ENCODE measurements around the gene PITX3. TPM values are rescaled to one million over a fixed set of nuclear protein-coding genes. Genes with fewer than 3 reads are reported as not detected.

The PITX3 gene
- total and polyA plus RNA-seq, 2 donors (not counting 3 experiments of a cell fraction or from before 2014, with no cell fraction given): not detected

DNA sequence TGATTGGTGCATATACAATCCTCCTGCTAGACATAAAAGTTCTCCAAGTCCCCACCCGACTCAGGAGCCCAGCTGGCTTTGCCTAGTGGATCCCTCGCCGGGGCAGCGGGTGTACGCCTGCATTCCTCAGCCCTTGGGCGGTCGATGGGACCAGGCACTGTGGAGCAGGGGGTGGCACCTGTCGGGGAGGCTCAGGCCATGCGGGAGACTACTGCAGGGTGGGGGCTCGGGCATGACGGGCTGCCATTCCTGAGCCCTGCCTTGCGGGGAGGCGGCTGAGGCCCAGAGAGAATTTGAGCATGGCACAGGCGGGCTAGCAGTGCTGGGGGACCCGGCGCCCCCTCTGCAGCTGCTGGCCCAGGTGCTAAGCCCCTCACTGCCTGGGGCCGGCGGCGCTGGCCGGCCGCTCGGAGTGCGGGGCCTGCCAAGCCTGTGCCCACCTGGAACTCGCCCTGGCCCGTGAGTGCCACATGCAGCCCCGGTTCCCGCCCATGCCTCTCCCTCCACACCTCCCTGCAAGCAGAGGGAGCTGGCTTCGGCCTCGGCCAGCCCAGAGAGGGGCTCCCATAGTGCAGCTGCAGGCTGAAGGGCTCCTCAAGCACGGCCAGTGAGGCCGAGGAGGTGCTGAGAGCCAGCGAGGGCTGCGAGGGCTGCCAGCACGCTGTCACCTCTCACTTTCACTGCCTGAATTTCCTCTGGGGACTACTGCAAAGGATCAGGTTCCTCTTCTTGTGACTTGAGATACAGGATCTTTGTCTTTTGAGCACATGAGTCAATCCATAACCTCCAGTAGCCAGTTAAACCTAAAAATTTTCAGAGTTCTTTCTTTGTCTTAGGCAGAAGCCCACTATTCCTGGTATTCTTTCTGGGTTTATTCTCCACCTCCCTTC lies 40.3 kb downstream of the PITX3 start:
- DNase-seq (ENCODE audit: low read depth, low spot score) (no peak), FAIRE-seq (no peak)
- TF ChIP-seq POLR2AphosphoS5 (IDR thresholded peaks at IDR 0.05; ENCODE audit: insufficient read depth, low read depth, low read length) (no peak), EZH2 (IDR thresholded peaks at IDR 0.05; ENCODE audit: borderline replicate concordance, low read depth, low read length, severe bottlenecking) (no peak)
- TF ChIP-seq, protein P1, sequence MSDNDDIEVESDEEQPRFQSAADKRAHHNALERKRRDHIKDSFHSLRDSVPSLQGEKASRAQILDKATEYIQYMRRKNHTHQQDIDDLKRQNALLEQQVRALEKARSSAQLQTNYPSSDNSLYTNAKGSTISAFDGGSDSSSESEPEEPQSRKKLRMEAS (IDR thresholded peaks at IDR 0.05; ENCODE audit: insufficient read depth, insufficient read length): no peak
- no peaks in the 10 kb centered on the region for H3K9me3 ChIP-seq (replicated peaks; ENCODE audit: control insufficient read depth, insufficient read depth, low read length)
- no peak overlapping the region for H3K4me3 ChIP-seq (replicated peaks in 1 of 3; ENCODE audit: insufficient read depth in 1 of 3, low read depth in 1 of 3, low read length in 3 of 3)
- dilution Hi-C loops (cut with MboI; ENCODE audit: extremely low pct_ligation_motif_present, low sequenced_read_pairs) (no loop called here), intact Hi-C loops (cut with micrococcal nuclease) (no loop called here)
- no peak overlapping the region for H3K9ac ChIP-seq (replicated peaks; ENCODE audit: extremely low read depth, insufficient read depth, low read length)
- H2AFZ ChIP-seq (ENCODE audit: low read depth, low read length): no peak overlapping the region
- ChIA-PET POLR2A (no interaction called here), CTCF (interaction anchor here (0.7 to 1.6 kb wide), 2 partner anchors 31 to 146 kb away, joined by 4 to 5 read pairs; no protein-coding TSS in a partner anchor)
- H3K27me3 ChIP-seq (ENCODE audit: control insufficient read depth in 2 of 2, insufficient read depth in 2 of 2, low read length in 2 of 2): peaks cover 25% of the 10 kb centered on the region in 2 experiments
- no TSS peak for BruUV-seq (replicated peaks)
- no peaks in the 10 kb centered on the region for H3K79me2 ChIP-seq (ENCODE audit: control insufficient read depth, insufficient read depth, low read length)
- no peak overlapping the region for H3K4me2 ChIP-seq (ENCODE audit: insufficient read depth, low read length)
- H3K9me1 ChIP-seq (replicated peaks; ENCODE audit: control insufficient read depth, extremely low read depth, insufficient read depth, low read length): no peaks in the 10 kb centered on the region
- H3K27ac ChIP-seq (ENCODE audit: insufficient read depth, low read depth, low read length): no peak overlapping the region
- H4K20me1 ChIP-seq (replicated peaks; ENCODE audit: control insufficient read depth, extremely low read depth, insufficient read depth, low read length): no peaks in the 10 kb centered on the region
- H3K36me3 ChIP-seq (ENCODE audit: control insufficient read depth in 2 of 2, extremely low read depth in 1 of 2, insufficient read depth in 2 of 2, low read length in 2 of 2): no peaks in the 10 kb centered on the region
- no peaks in the 10 kb centered on the region for H3K4me1 ChIP-seq (ENCODE audit: control insufficient read depth, extremely low read depth, insufficient read depth, low read length)

DNA sequence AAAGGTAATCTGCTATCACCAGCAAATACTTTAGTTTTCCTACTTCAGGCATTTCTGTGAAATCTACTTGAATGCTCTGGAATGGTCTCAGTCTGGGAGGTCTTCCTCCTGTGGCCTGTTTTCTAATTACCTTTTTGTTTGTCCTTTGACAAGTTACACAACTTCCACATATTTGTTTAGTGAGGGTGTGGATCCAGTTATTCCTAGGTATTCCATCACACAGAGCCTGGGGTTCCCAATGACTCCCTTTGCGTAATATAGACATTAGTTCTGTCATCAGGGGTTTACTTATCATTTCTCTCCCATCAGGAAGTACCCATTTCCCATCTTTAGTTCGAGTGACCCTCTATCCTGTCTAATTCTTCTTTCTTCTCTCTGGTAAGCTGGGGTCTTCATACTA lies 43.3 kb downstream of the PITX3 start:
- CTCF ChIA-PET: no interaction called here

More for the DNA sequence above, 43.3 kb downstream of the PITX3 start:
- Histone ChIP-seq H3K27ac (ENCODE audit: insufficient read depth, low read depth, low read length) (no peak overlapping the region), H3K9ac (replicated peaks; ENCODE audit: extremely low read depth, insufficient read depth, low read length) (no peak overlapping the region), H3K4me2 (ENCODE audit: insufficient read depth, low read length) (no peak overlapping the region), H2AFZ (ENCODE audit: low read depth, low read length) (no peak overlapping the region), H3K27me3 (ENCODE audit: control insufficient read depth in 2 of 2, insufficient read depth in 2 of 2, low read length in 2 of 2) (peaks cover 16 to 21% of the 10 kb centered on the region in 2 experiments), H3K9me1 (replicated peaks; ENCODE audit: control insufficient read depth, extremely low read depth, insufficient read depth, low read length) (no peaks in the 10 kb centered on the region), H3K36me3 (ENCODE audit: control insufficient read depth in 2 of 2, extremely low read depth in 1 of 2, insufficient read depth in 2 of 2, low read length in 2 of 2) (no peaks in the 10 kb centered on the region), H3K4me3 (replicated peaks in 1 of 3; ENCODE audit: insufficient read depth in 1 of 3, low read depth in 1 of 3, low read length in 3 of 3) (no peak overlapping the region), H3K4me1 (ENCODE audit: control insufficient read depth, extremely low read depth, insufficient read depth, low read length) (no peaks in the 10 kb centered on the region), H4K20me1 (replicated peaks; ENCODE audit: control insufficient read depth, extremely low read depth, insufficient read depth, low read length) (no peaks in the 10 kb centered on the region), H3K9me3 (replicated peaks; ENCODE audit: control insufficient read depth, insufficient read depth, low read length) (no peaks in the 10 kb centered on the region), H3K79me2 (ENCODE audit: control insufficient read depth, insufficient read depth, low read length) (no peaks in the 10 kb centered on the region)
- FAIRE-seq: no peak
- no peak for DNase-seq (ENCODE audit: low read depth, low spot score)
- POLR2A ChIA-PET: no interaction called here
- intact Hi-C loops (cut with micrococcal nuclease): no loop called here
- dilution Hi-C loops (cut with MboI; ENCODE audit: extremely low pct_ligation_motif_present, low sequenced_read_pairs): no loop called here
- BruUV-seq (replicated peaks): no TSS peak
- TF ChIP-seq EZH2 (IDR thresholded peaks at IDR 0.05; ENCODE audit: borderline replicate concordance, low read depth, low read length, severe bottlenecking) (no peak), POLR2AphosphoS5 (IDR thresholded peaks at IDR 0.05; ENCODE audit: insufficient read depth, low read depth, low read length) (no peak), MYC (IDR thresholded peaks at IDR 0.05; ENCODE audit: low read depth, low read length) (no peak), FOS (IDR thresholded peaks at IDR 0.05; ENCODE audit: borderline replicate concordance, insufficient read depth, low read length) (no peak), GATA2 (IDR thresholded peaks at IDR 0.05; ENCODE audit: insufficient read depth, insufficient read length, low read depth, low read length) (no peak), POLR2A (IDR thresholded peaks at IDR 0.05; ENCODE audit: low read depth, low read length) (no peak), JUN (IDR thresholded peaks at IDR 0.05; ENCODE audit: borderline replicate concordance, insufficient read depth, insufficient read length, low read depth) (no peak)
- TF ChIP-seq, protein P2, sequence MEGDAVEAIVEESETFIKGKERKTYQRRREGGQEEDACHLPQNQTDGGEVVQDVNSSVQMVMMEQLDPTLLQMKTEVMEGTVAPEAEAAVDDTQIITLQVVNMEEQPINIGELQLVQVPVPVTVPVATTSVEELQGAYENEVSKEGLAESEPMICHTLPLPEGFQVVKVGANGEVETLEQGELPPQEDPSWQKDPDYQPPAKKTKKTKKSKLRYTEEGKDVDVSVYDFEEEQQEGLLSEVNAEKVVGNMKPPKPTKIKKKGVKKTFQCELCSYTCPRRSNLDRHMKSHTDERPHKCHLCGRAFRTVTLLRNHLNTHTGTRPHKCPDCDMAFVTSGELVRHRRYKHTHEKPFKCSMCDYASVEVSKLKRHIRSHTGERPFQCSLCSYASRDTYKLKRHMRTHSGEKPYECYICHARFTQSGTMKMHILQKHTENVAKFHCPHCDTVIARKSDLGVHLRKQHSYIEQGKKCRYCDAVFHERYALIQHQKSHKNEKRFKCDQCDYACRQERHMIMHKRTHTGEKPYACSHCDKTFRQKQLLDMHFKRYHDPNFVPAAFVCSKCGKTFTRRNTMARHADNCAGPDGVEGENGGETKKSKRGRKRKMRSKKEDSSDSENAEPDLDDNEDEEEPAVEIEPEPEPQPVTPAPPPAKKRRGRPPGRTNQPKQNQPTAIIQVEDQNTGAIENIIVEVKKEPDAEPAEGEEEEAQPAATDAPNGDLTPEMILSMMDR (IDR thresholded peaks at IDR 0.05; ENCODE audit: extremely low read depth in 1 of 2, insufficient read depth in 1 of 2, low read depth in 1 of 2, low read length in 2 of 2): no peak
- TF ChIP-seq, protein P1 (IDR thresholded peaks at IDR 0.05; ENCODE audit: insufficient read depth, insufficient read length): no peak
